Gastroesophageal sphincter (tissue), 3 donors: ENCODE data around the gene POLQ.

Experiments
- POLR2A ChIP-seq, 2 donors: fragments of 450-650 bp; IDR thresholded peaks; one replicate each; pipeline ENCODE4 v1.6.1; 2017; ENCODE audit warnings: antibody characterized with exemption in 2 of 2, mild to moderate bottlenecking in 2 of 2, moderate library complexity in 1 of 2
- TF ChIP-seq, protein P1 (sequence below), 4 experiments: fragments of 200-600 bp in 2 of 4; fragments of 450-650 bp in 2 of 4; sonication (generic) in 1 of 4; IDR thresholded peaks; one replicate each; pipeline ENCODE4 v1.5.1; 2017 to 2019; ENCODE audit warnings: antibody characterized with exemption in 4 of 4, mild to moderate bottlenecking in 2 of 4, moderate library complexity in 2 of 4

DNA sequence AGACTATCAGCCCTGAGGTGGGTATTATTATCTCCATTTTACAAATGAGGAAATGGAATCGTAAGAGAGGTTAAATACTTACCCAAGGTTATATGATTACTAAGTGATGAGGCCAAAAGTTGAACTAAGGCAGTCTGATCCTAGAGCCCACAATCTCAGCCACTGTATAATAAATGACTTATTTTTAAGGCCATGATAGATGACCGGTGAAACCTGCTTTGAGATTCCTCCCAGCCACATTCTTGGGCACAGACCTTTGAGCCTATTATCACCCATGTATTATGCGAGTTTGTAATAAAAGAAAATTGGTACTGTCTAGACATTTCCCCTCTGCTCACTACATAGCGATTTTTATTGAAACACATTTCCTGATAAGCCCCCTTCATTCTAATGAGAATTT, 37.4 kb downstream of the POLQ start:
- TF ChIP-seq, protein P1, sequence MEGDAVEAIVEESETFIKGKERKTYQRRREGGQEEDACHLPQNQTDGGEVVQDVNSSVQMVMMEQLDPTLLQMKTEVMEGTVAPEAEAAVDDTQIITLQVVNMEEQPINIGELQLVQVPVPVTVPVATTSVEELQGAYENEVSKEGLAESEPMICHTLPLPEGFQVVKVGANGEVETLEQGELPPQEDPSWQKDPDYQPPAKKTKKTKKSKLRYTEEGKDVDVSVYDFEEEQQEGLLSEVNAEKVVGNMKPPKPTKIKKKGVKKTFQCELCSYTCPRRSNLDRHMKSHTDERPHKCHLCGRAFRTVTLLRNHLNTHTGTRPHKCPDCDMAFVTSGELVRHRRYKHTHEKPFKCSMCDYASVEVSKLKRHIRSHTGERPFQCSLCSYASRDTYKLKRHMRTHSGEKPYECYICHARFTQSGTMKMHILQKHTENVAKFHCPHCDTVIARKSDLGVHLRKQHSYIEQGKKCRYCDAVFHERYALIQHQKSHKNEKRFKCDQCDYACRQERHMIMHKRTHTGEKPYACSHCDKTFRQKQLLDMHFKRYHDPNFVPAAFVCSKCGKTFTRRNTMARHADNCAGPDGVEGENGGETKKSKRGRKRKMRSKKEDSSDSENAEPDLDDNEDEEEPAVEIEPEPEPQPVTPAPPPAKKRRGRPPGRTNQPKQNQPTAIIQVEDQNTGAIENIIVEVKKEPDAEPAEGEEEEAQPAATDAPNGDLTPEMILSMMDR (IDR thresholded peaks at IDR 0.05), result no peak
- no peak for TF ChIP-seq POLR2A (IDR thresholded peaks at IDR 0.05)
